Stimulated activated CD4-positive, alpha-beta T cell treated with anti-CD3 and anti-CD28 coated beads, Interleukin-4, amount 100 ng/mL, for 48 hours (primary cell): Measurements from ENCODE around the gene GPR171.

ENCODE experiments used
- DNase-seq, 2 donors: peaks; one replicate each; pipeline ENCODE4 v3.0.0-alpha.2; 2020; ENCODE audit warnings: low read depth in 2 of 2

Gene GPR171

DNA sequence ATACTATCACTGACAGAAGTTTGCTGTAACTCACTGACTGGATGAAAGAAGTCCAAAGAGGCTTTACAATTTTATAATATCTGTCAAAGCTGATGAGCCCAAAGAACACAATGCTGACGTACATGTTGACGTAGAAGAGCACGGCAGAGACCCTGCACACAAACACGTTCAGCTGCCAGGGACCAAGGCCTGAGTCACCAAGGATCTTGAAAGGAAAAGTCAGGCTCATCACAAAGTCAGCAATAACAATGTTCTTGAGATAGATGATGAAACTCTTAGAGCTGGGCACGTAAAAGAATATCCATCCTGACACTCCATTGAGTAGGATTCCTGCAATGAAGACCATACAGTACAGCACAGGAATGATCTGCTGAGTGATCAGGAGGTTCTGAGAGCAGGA, 10.9 kb upstream of the GPR171 start:
- DNase-seq = no peak

DNA sequence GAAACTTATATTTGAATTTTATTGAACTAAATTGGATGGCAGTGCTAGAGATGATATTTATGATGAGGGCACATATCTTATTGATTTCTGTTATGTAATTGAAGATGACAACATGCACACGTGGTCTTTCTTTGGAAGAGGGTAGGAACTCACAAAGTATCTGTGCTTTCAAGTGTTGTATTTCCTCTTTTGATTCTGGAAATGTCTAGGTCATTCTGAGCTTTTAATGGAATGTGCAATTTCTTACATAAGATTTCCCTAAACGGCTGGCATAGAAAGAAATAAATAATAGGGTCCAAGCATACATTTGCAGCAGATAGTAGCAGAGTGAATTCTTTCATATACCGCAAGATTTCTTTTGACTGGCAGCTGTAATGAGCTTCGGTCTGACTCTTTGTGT, 10.1 kb upstream of the GPR171 start:
- DNase-seq = no peak

DNA sequence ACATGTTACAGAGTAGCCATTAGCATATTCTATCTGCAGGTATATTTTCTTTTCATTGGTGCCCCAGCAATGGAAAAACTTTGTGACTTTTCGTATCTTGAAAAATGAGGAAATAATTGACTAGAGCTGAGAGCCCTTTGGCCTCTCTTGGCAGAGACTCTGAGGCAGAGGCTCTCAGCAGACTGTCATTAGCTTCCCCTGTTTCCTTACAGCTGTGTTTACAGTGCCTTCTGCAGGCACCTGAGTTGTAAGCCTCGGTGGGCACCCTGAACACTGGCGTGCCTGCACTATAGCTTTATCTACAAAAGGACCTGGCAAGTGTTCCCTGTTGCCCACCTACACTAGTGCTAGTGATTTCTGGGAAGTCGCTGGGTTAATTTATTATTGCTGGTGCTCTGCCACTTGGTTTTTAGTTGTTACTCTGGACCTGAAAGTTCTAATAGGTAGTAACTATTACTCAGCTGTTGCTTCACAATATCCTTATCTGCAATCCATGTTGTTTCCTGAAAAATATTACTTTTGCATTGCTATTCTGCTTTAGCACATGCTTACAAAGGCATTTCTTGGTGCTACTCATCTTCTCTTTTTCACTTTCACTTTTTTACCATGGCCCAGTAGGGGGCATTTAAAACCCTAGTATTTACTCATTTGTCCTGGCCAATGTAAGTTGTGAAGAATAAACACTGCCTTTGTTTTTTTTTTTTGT, 7.8 kb upstream of the GPR171 start:
- DNase-seq = no peak

GRCh38 chr3:151209654-151210053, 6.6 kb upstream of the GPR171 start:
- DNase-seq = no peak

DNA sequence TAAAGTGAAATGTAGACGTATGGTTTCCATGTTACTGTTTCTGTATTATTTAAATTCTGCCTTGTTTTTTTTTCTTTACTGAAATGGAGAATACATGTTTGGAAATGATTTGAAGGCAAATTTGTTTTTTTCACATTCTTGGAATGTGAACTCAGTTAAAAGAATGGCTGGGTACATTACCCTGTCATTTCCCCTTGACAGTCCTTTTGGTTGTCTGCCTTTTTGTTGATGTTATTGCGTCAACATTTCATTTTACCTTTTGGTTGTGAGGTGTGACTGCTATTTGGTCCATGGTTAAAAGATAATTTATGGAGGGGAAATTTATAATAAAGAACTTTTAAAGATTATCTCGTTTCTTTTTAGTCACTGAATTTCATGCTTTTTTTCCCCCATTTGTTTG, 3.2 kb upstream of the GPR171 start:
- no peak for DNase-seq

- no peak for DNase-seq
Observed at GRCh38 chr3:151205482-151205881, 2.5 kb upstream of the GPR171 start.

DNA sequence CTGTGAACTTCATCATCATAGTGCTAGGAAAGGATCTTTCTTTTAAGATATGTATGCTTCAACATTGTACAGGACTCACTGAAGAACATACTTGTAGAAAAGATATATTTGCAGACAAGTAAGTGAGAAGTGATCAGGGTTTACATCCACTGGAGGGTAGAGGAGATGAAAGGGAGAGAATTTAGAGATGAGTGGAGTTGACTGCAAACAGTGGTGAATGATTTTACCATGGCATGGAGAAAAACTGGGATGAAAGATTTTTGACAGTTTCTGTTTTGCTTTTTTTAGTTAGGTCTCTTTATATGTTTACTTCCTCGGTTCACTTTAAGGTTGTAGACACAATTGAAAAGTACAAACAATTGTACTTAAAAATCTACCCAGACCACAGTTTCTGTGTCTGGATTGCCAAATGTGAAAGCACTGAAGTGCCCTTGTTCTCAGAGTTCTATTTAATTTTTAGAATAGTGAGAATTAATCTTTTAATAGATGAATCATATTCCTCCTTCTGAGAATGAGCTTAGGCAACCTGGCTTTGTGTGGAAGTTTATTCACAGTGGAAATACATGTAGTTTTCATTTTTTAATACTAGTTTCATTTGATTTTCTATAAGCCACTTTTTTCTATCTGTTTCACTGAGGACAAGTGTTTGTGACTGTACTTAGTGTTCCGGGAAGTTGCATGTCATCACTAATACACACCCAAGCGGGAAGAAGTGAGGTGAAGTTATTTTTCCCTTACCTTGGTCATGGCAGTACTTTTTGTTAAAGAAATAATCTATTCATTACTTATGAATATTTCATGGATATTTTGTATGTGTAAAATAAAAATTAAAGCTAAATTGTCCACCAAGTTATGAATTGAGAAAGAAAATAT, 1.8 kb upstream of the GPR171 start:
- DNase-seq = no peak

DNA sequence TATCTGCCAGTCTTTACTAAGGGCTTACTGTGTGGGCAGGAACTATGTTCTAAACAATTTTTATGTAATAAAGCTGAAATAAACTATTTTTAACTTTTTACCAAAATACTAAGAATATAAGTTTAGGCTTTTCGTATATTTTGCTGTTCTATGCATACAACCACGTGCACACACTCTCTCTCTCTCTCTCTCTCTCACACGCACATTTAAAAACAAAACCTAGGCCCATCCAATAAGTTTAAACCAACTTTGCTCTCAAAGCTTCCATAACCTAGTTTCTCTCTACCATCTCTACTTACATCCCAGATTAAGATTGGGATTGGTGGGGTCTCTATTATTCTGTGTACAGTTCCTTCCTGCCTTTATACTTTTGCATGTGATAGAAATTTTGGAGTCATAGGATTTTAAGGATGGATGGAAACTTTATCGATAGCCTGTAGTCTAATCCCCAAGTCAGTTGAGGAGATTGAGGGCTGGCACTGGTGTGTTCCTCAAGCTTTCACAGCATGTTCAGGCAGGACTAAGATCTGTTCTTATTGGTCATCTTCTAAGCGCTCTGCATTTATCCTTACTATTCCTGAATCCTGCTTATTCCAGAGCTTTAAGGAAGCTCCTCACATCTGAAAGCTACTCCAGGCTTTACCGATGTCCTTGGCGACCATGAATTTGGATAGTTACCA, 1.8 kb downstream of the GPR171 start:
- no peak for DNase-seq

DNA sequence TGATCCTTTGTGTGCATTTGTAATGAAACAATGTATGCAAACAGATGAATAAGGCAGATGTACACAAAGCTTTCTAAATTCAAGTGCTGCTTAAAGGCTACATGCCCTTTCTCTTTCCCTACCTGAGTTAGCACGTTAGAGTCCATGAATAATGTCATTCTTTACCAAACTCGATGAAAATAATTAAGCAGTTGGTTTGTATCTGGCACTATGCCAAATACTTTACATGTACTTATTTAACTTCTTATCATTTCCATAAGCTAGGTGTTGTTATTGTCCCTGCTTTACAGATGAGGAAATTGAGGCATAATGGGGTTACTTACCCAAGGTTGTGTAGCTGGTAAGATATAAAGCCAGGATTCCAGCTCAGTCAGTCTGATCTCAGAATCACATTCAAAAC, 2.4 kb downstream of the GPR171 start:
- DNase-seq = no peak

- no peak for DNase-seq
Observed at GRCh38 chr3:151199554-151200438, 3.2 kb downstream of the GPR171 start.

DNA sequence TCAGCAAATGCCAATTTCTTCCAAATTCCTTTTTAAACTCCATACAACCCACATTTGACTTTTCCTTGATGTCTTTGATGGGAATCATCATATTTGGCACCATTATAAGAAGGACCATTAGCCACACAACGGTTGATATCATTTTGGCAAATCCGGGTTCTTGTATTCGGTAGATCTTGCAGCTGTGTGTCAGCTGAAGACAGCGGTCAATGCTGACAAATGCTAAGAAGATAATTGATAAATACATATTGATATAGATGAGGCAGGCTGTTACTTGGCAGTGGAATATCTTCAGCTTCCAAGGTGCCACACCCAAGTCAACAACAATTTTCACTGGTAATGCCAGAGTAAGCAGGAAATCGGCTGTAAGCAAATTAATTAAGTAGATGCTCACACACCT, 4.2 kb downstream of the GPR171 start:
- no peak for DNase-seq

DNA sequence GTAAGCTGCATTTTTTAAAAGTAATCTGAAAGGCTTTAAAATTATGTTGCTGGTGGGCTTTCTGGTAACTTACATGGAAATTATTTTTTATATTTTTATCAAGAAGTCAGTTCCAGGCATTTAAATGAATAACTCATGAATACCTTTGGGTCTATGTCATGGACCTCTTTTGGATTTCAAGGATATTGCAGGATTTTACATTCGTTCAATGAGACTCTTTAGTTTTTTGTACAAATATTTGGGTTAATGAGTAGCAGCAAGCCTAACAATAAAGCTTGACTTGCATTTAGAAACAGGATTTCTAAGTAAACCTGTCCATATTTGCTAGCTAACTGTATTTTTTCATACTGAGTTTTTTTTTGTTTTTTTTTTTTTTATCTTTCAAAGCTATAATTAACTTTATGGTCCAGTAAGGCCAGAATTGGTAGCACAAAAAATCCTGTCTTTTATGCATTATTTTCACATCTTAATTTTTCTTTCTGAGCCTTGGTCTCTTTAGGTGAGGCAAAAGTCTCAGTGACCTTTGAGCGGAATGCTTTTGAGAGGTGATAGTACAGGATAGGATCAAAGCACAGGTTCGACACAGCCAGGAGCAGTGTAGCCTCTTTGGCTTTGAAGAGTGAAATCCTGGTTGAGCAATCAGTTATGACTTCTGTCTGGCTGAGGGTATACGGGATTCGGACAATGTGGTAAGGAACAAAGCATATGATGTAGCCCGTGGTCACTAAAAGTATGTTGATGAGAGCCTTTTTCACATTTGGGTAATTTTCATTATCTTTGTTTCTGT, 4.8 kb downstream of the GPR171 start:
- DNase-seq = no peak

DNA sequence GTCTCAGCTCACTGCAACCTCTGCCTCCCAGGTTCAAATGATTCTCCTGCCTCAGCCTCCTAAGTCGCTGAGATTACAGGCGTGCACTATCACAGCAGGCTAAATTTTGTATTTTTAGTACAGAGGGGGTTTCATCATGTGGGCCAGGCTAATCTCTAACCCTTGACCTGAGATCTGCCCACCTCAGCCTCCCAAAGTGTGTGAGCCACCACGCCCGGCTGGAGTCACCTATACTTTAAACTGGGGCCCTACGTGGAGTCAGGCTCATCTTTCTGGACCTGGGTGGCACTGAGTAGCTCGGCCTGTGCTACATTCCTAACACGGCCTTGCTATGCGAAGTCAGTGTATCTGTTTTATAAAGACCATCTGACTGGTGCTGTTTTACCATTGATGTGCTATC, 5.8 kb downstream of the GPR171 start:
- no peak for DNase-seq

- no peak for DNase-seq
Observed at GRCh38 chr3:151196434-151196833, 6.6 kb downstream of the GPR171 start.

DNA sequence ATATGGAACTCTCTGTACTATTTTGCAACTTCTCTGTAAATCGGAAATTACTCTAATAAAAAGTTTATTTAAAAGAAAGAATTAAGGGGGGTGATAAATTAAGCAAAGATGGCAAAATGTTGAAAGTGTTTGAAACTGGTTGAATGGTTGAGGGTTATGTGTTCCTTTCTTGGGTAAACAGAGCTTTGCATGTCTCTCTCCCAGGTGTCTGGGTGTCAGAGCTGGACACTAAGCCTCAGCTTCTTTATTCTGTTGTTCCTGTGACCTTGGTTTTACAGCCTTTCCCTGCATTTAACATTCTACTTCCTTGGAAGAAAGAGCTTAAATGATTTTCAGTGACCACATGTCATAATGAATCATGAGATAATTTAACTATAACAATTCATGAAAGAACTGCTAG, 7.2 kb downstream of the GPR171 start:
- DNase-seq = no peak

GRCh38 chr3:151192545-151192944, 10.5 kb downstream of the GPR171 start:
- no peak for DNase-seq

DNA sequence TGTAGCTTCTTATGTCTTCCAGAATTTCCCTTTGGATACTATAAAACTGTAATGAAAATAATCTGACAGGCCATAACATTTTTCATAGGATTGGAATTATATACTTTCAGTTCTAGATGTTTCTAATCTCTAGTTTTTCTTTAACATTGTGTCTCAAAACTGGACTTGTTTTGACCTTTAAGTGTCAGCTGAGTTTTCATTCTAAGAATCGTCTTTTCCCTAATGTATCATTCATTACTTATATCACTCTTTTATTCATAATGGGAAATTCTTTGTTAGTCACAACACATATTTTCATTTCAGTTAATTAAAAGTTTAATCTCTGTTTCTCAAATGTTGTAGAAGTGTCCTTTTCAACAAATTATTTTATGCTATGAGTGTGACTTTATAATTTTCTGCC, 11.9 kb downstream of the GPR171 start:
- DNase-seq = no peak

GRCh38 chr3:151183265-151183671, 19.7 kb downstream of the GPR171 start:
- no peak for DNase-seq

GRCh38 chr3:151182349-151183079, 20.5 kb downstream of the GPR171 start:
- no peak for DNase-seq

DNA sequence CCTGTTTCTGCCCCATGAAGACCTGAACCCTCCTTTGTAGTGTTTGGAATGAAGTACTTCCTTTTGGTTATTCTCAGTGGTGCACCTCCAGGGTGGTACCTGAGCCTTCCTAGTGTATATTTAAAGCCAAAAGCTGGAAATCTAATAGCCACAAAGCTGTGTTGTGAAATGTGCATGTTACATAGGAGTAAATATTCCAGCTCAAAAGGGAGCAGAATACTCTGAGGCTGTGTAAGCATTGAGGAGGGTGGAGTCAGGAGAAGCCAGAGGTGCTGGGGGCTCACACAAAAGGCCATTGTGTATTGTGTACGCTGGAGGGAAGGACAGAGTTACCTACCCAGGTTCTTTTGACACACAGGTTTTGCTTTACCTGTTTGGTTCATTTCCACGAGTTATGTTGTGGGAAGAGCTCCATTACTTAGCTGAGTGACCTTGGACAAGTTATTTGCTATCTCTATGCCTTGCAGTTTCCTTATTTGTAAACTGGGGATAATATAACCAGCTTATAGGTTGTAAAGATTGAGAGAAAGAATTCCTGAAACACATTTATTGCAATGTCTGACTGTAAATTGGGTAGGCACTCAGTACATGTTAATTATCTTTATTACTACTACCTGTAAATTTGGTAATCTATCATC, 24.7 kb downstream of the GPR171 start:
- no peak for DNase-seq
